ENCODE data around the gene MDP1. TPM values are rescaled to one million over a fixed set of nuclear protein-coding genes. Genes with fewer than 3 reads are reported as not detected.

Gene MDP1
- total and polyA plus RNA-seq, 2 of the 8 experiments (the other 6 are each of a cell fraction or from before 2014, with no cell fraction given), result 17.7 to 32.2 TPM

DNA sequence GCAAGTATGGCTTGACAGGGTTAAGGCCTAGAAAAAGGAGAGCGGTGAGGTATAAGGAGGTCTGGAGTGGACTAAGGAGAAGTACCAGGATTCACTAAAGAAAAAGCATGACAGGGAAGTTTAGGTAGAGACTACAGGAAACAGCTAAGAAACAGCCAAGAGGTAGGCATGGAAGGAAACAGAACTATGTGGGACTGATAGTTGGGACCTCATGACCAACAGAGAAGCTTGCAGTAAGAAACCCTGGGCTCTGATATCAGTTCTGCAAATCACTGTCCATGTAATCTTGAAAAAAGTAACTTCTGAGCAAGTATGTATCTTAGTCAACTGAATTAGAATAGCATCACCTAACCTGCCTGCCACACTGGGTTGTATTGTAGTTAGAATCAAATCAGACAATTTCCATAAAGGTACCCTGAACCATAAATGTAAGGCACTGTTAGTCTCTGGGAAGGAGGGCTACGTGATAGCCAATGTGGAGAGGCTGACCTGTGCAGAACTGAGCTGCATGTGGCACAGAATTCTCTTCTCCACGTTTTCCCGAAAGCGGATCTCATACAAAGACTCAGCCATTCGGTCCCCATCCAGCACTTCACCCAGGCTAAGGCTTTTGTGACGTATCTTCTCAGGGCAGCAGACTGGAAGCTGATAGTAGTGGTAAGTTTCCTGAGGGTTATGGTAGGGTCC, 21.5 kb downstream of the MDP1 start:
- no peak overlapping the region for H3K23ac ChIP-seq (ENCODE audit: insufficient read length)
- CTCF ChIA-PET (ENCODE audit: partially characterized antibody), result interaction anchor here (1.1 to 2.1 kb wide), 5 partner anchors 19 to 202 kb away, joined by 3 to 7 read pairs (median 4); partner anchors contain the start of genes CHMP4A and TINF2

More for the DNA sequence above, 21.5 kb downstream of the MDP1 start:
- H3K9ac ChIP-seq (replicated peaks in 1 of 4; ENCODE audit: extremely low read depth in 1 of 4, low read depth in 3 of 4, low read length in 3 of 4), result no peak overlapping the region
- no peaks in the 10 kb centered on the region for H4K20me1 ChIP-seq (replicated peaks in 1 of 2; ENCODE audit: control insufficient read depth in 1 of 2, insufficient read depth in 2 of 2, low read length in 2 of 2)
- peaks cover 0 to 3% of the 10 kb centered on the region in 2 experiments; a peak in 2 of 4 replicates for H3K79me2 ChIP-seq (ENCODE audit: control insufficient read depth in 1 of 2, insufficient read depth in 2 of 2, low read length in 2 of 2)
- H3K79me1 ChIP-seq (ENCODE audit: low read depth, low read length), result peaks cover 3% of the 10 kb centered on the region; the same call in 1 of the 2 replicates
- H4K91ac ChIP-seq (replicated peaks; ENCODE audit: insufficient read length, low read length), result no peak overlapping the region
- no peak overlapping the region for H2BK120ac ChIP-seq (replicated peaks; ENCODE audit: low read depth, low read length)
- H3K23me2 ChIP-seq (ENCODE audit: low read depth, low read length), result peaks cover 5% of the 10 kb centered on the region; the same call in 1 of the 2 replicates
- POLR2A ChIA-PET (ENCODE audit: partially characterized antibody), result interaction anchor here (0.6 to 4.7 kb wide), 18 partner anchors 10 to 100 kb away, joined by 3 to 119 read pairs (median 6); partner anchors contain the start of genes CHMP4A, EMC9, GMPR2 and IRF9
- no peak overlapping the region for H4K8ac ChIP-seq (ENCODE audit: extremely low read depth, insufficient read depth, low read length)
- no peak overlapping the region for H3K56ac ChIP-seq (replicated peaks; ENCODE audit: insufficient read length, low read depth, low read length)
- FAIRE-seq (no peak), DNase-seq (ENCODE audit: low read depth in 1 of 2, low spot score in 2 of 2) (no peak)
- no peak overlapping the region for H2BK15ac ChIP-seq (ENCODE audit: low read length)
- H3K27ac ChIP-seq (ENCODE audit: low read depth, low read length), result no peak overlapping the region
- peak overlapping the region; percentile 79 to 94 for H3K4me2 ChIP-seq (ENCODE audit: insufficient read depth in 1 of 2, low read depth in 2 of 2, low read length in 2 of 2)
- no peak overlapping the region for H2AFZ ChIP-seq (ENCODE audit: low read length)
- peaks cover 0 to 9% (median 3%) of the 10 kb centered on the region in 4 experiments; a peak in 3 of 7 replicates for H3K4me1 ChIP-seq (replicated peaks in 1 of 4; ENCODE audit: control insufficient read depth in 3 of 4, insufficient read depth in 4 of 4, low read length in 3 of 4)
- H2BK12ac ChIP-seq (ENCODE audit: low read depth, low read length), result no peak overlapping the region
- no peak overlapping the region for H2BK20ac ChIP-seq (ENCODE audit: low read length)
- no peaks in the 10 kb centered on the region for H3K9me3 ChIP-seq (ENCODE audit: insufficient read depth in 2 of 2, low read depth in 1 of 2, low read length in 1 of 2)
- H3K36me3 ChIP-seq (ENCODE audit: control insufficient read depth in 2 of 4, insufficient read depth in 4 of 4, low read length in 3 of 4), result peaks cover 4 to 6% (median 5%) of the 10 kb centered on the region in 4 experiments; a peak in 6 of 8 replicates
- no peaks in the 10 kb centered on the region for H3K27me3 ChIP-seq (replicated peaks in 1 of 4; ENCODE audit: control insufficient read depth in 3 of 4, extremely low read depth in 1 of 4, insufficient read depth in 3 of 4, low read length in 3 of 4)
- no peak overlapping the region for H3K4ac ChIP-seq (replicated peaks; ENCODE audit: insufficient read length, low read depth, low read length)
- no peak overlapping the region for H2BK5ac ChIP-seq (ENCODE audit: low read depth, low read length)
- TF ChIP-seq CBX5 (IDR thresholded peaks at IDR 0.05; ENCODE audit: low read depth, low read length) (no peak), RBBP5 (IDR thresholded peaks at IDR 0.05; ENCODE audit: borderline replicate concordance, low read depth, low read length) (no peak), FOSL1 (IDR thresholded peaks at IDR 0.05; ENCODE audit: insufficient read depth, low read depth, low read length) (no peak)
- H3K14ac ChIP-seq (ENCODE audit: insufficient read length), result no peak overlapping the region
- no peak overlapping the region for H2AK5ac ChIP-seq (ENCODE audit: low read depth, low read length)
- no peak overlapping the region for H4K5ac ChIP-seq (ENCODE audit: insufficient read length, low read depth, low read length)
- 88% methylated on average over 7 of the region's 7 CpGs; no CpG with 5 or more reads in 1 of the 2 experiments for WGBS, 2 experiments (ENCODE audit: extremely low coverage in 1 of 2, insufficient coverage in 1 of 2, insufficient read length in 1 of 2, insufficient replicate concordance in 2 of 2, low coverage in 1 of 2, low lambda C conversion rate in 2 of 2, missing lambda C conversion rate in 1 of 2)
- H3K18ac ChIP-seq (ENCODE audit: extremely low read depth, low read length), result no peak overlapping the region
- H3K4me3 ChIP-seq (ENCODE audit: extremely low read depth in 1 of 4, insufficient read depth in 2 of 4, low read depth in 3 of 4, low read length in 4 of 4), result peak overlapping the region; percentile 65 to 88 (median 84)

Data from H1 (cell line).